Kidney (tissue), 14 donors: ENCODE results near the gene NDUFA11. TPM values are rescaled to one million over a fixed set of nuclear protein-coding genes. Genes with fewer than 3 reads are reported as not detected.
"Not testable (repeated sequence)": the region's sequence is repeated elsewhere in the genome, so short reads cannot be mapped to it uniquely, and the experiment has no call there.

Experiments used
- DNase-seq, 5 donors: peaks; one replicate each; pipeline ENCODE4 v3.0.0-alpha.2; 2013 to 2020
- FAIRE-seq: peaks from 2 replicates; lab custom pipeline; 2012; peaks lifted over from hg19 to GRCh38; lab: Jason Lieb, UNC
- H3K27ac ChIP-seq, 2 donors: one replicate each; pipeline ENCODE4 v1.7.0; 2013; ENCODE audit warnings: low read depth in 2 of 2, low read length in 2 of 2, inconsistent platforms in 1 of 2
- H3K27me3 ChIP-seq: one replicate; pipeline ENCODE4 v1.7.1; 2013; ENCODE audit warnings: low read length, inconsistent platforms; ENCODE audit not compliant: control insufficient read depth, insufficient read depth
- H3K36me3 ChIP-seq, 3 donors: one replicate each; pipeline versions ENCODE4 v1.7.0 to v1.7.1; 2013; ENCODE audit warnings: low read length in 3 of 3, control low read depth in 1 of 3, inconsistent platforms in 1 of 3; ENCODE audit not compliant: insufficient read depth in 3 of 3, control insufficient read depth in 2 of 3
- H3K4me1 ChIP-seq, 3 donors: one replicate each; pipeline versions ENCODE4 v1.7.0 to v1.7.1; 2013; ENCODE audit warnings: low read length in 3 of 3, inconsistent platforms in 1 of 3, low read depth in 1 of 3; ENCODE audit not compliant: control insufficient read depth in 2 of 3, insufficient read depth in 2 of 3
- H3K4me3 ChIP-seq, 3 donors: one replicate each; pipeline versions ENCODE4 v1.7.0 to v1.8.1; 2013; ENCODE audit warnings: low read length in 3 of 3, control low read depth in 1 of 3, inconsistent platforms in 1 of 3
- H3K9ac ChIP-seq, 3 donors: one replicate each; pipeline versions ENCODE4 v1.7.0 to v1.7.1; 2013; ENCODE audit warnings: low read length in 3 of 3, control low read depth in 1 of 3, inconsistent platforms in 1 of 3
- H3K9me3 ChIP-seq, 3 donors: one replicate each; pipeline versions ENCODE4 v1.7.0 to v1.7.1; 2013; ENCODE audit warnings: low read length in 3 of 3, control low read depth in 1 of 3, inconsistent platforms in 1 of 3; ENCODE audit not compliant: control insufficient read depth in 2 of 3, insufficient read depth in 1 of 3
- intact Hi-C: fragments of 100-400 bp; cut with DNase I; formaldehyde crosslinking; loops from one replicate; pipeline ENCODE4 v1.11.1; 2022
- polyA plus RNA-seq: library from polyadenylated mRNA; stranded (reverse); fragments of 350-450 nt; fragmentation: Illumina TruSeq; extraction: RNeasy Lipid Tissue Mini Kit (QIAGEN cat#74804); gene quantifications from one replicate; pipeline ENCODE4 v1.2.3, GENCODE V29; 2014; ENCODE audit warnings: low read depth, low replicate concordance; ENCODE audit not compliant: insufficient read depth
- total RNA-seq: library from RNA; stranded (reverse); fragmentation: NEBNext Ultra II Directional; extraction: Animal tissue kit (Norgen Biotek cat#: 25700); gene quantifications from one replicate; pipeline ENCODE4 v1.2.1, GENCODE V29; 2021
- TF ChIP-seq, protein P1 (sequence below): IDR thresholded peaks from 3 replicates; pipeline ENCODE4 v1.5.1; 2012; ENCODE audit warnings: mild to moderate bottlenecking, moderate library complexity, borderline replicate concordance; ENCODE audit not compliant: insufficient read depth; ENCODE audit errors: extremely low read depth
- donor health status: control.
- donor health status: control.
- donor health status: control.
- donor health status: control.
- donor health status: control.
- donor health status: DM: yes; HTN: yes; CAD: no.
- donor health status: Normal renal cell carcinoma (clear cell type).

The NDUFA11 gene
- total and polyA plus RNA-seq, 2 donors from 2014 or later, result 200 to 763 TPM

DNA sequence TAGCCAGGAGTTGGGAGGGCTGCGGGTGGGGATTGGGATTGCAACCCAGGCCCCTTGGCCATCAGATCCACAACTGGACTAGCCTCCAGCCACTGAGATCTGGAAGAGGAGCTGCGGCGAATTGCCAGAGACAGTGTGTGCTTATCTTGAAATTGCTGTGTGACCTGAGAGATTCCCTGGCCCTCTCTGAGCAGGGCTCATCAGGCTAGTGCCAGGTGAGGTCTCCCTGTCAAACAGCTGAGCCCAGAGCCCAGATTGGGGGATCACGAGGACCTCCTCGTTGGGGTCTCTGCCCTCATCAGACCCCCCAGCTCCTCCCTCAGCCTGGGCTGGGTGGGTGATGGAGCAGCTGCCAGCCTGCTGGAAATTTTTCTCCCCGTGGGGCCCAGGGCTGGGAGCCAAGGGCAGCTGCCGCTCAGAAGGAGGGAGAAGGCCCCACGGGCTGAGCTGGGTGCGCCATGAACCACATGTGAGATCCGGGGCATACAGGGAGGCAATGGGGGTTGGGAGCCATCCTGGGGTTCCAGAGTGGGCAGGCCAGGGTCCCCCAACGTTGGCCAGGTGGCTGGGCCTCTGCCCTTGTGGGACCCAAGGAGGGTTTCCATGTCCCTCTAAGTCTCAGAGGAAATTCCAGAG, 40.4 kb downstream of the NDUFA11 start:
- TF ChIP-seq, protein P1, sequence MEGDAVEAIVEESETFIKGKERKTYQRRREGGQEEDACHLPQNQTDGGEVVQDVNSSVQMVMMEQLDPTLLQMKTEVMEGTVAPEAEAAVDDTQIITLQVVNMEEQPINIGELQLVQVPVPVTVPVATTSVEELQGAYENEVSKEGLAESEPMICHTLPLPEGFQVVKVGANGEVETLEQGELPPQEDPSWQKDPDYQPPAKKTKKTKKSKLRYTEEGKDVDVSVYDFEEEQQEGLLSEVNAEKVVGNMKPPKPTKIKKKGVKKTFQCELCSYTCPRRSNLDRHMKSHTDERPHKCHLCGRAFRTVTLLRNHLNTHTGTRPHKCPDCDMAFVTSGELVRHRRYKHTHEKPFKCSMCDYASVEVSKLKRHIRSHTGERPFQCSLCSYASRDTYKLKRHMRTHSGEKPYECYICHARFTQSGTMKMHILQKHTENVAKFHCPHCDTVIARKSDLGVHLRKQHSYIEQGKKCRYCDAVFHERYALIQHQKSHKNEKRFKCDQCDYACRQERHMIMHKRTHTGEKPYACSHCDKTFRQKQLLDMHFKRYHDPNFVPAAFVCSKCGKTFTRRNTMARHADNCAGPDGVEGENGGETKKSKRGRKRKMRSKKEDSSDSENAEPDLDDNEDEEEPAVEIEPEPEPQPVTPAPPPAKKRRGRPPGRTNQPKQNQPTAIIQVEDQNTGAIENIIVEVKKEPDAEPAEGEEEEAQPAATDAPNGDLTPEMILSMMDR, result no peak
- Histone ChIP-seq H3K36me3 (no peaks in the 10 kb centered on the region), H3K4me1 (no peaks in the 10 kb centered on the region), H3K27ac (no peak overlapping the region), H3K27me3 (no peaks in the 10 kb centered on the region), H3K4me3 (no peak overlapping the region), H3K9ac (no peak overlapping the region), H3K9me3 (no peaks in the 10 kb centered on the region)
- DNase-seq (no peak), FAIRE-seq (no peak)
- intact Hi-C loops, result no loop called here

DNA sequence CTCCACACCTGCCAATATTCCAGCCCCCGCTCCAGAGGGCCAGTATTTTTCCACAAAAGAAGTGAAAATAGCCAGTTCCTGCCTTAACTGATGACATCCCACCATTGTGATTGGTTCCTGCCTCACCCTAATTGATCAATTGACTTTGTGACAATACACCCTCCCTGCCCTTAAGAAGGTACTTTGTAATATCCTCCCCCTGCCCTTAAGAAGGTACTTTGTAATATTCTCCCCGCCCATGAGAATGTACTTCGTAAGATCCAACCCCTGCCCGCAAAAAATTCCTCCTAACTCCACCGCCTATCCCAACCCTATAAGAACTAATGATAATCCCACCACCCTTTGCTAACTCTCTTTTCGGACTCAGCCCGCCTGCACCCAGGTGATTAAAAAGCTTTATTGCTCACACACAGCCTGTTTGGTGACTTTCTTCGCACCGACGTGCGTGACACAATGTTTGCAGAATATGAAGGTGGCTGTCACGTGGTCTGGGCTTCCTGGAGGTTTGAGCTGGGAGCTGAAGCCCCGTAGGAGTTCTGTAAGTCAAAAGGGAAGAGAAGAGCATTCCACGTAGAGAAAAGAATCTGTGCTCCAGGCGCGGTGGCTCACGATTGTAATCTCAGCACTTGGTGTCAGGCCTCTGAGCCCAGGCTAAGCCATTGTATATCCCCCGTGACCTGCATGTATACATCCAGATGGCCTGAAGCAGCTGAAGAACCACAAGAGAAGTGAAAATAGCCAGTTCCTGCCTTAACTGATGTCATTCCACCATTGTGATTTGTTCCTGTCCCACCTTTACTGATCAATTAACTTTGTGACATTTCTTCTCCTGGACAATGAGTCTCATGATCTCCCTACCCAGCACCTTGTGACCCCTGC, 46.1 kb downstream of the NDUFA11 start:
- Histone ChIP-seq H3K27ac (no peak overlapping the region), H3K4me1 (no peaks in the 10 kb centered on the region), H3K9ac (no peak overlapping the region), H3K27me3 (no peaks in the 10 kb centered on the region), H3K9me3 (no peaks in the 10 kb centered on the region), H3K4me3 (no peak overlapping the region), H3K36me3 (no peaks in the 10 kb centered on the region)
- FAIRE-seq, result no peak
- intact Hi-C loops, result no loop called here
- no peak for DNase-seq
- TF ChIP-seq, protein P1, result no peak

DNA sequence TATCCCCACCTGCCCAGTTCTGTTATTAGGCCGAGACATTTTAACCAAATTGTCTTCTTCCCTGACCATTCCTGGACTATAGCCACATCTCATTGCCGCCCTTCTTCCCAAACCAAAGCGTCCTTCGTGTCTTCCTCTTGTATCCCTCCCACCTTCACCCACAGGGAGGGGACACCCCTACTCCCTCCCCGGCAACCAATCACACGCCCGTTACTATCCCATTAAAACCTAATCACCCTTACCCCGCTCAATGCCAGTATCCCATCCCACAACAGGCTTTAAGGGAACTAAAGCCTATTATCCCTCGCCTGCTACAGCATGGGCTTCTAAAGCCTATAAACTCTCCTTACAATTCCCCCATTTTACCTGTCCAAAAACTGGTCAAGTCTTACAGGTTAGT, 48.4 kb downstream of the NDUFA11 start:
- DNase-seq, H3K36me3 ChIP-seq, H3K9ac ChIP-seq, H3K9me3 ChIP-seq, H3K27ac ChIP-seq, H3K4me3 ChIP-seq, H3K27me3 ChIP-seq, H3K4me1 ChIP-seq, FAIRE-seq, intact Hi-C loops: not testable (repeated sequence)

DNA sequence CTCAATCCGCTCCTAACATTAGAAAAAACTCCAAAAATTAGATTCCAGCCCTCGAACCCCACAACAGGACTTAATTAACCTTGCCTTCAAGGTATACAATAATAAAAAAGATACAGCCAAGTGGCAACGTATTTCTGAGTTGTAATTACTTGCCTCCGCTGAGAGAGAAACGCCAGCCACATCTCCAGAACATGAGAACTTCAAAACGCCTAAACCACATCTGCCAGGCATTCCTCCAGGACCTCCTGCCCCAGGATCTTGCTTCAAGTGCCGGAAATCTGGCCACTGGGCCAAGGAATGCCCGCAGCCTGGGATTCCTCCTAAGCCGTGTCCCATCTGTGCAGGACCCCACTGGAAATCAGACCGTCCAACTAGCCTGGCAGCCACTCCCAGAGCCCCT, 49.5 kb downstream of the NDUFA11 start:
- H3K27ac ChIP-seq, H3K27me3 ChIP-seq, FAIRE-seq, H3K4me1 ChIP-seq, H3K4me3 ChIP-seq, intact Hi-C loops, H3K36me3 ChIP-seq, H3K9ac ChIP-seq, H3K9me3 ChIP-seq, DNase-seq: not testable (repeated sequence)
